ENCODE data around the gene GPR179.
A peak's percentile ranks its signal among the peaks of the same experiment; 100 is the strongest.

GPR179 gene

GRCh38 chr17:38343608-38344419 lies at the start of gene GPR179:
Gene GPR179, minus strand, starts transcription at chr17:38343956. Its CDS starts 167 bp downstream, at chr17:38343789.
- no peaks in the 10 kb centered on the region for H3K9me3 Mint-ChIP-seq
- H3K4me3 Mint-ChIP-seq, result no peak within 1 kb of the TSS
- no peak for DNase-seq
- no peaks in the 10 kb centered on the region for H3K36me3 Mint-ChIP-seq (ENCODE audit: low read depth)
- TF ChIP-seq CTCF (IDR thresholded peaks at IDR 0.05), result no peak
- peaks cover 15% of the 10 kb centered on the region for H3K27me3 Mint-ChIP-seq (ENCODE audit: low read depth, poor library complexity)
- H3K4me1 Mint-ChIP-seq, result peaks cover 5% of the 10 kb centered on the region
- H3K27ac Mint-ChIP-seq, result no peak within 1 kb of the TSS

GRCh38 chr17:38379448-38379847 lies 35.7 kb upstream of the GPR179 start:
- Mint-ChIP-seq H3K27me3 (ENCODE audit: low read depth, poor library complexity) (no peaks in the 10 kb centered on the region), H3K27ac (no peak overlapping the region), H3K4me3 (no peak overlapping the region), H3K9me3 (no peaks in the 10 kb centered on the region), H3K36me3 (ENCODE audit: low read depth) (peaks cover 47% of the 10 kb centered on the region), H3K4me1 (no peaks in the 10 kb centered on the region)
- no peak for DNase-seq
- no peak for TF ChIP-seq CTCF (IDR thresholded peaks at IDR 0.05)

GRCh38 chr17:38369124-38369886 lies 25.5 kb upstream of the GPR179 start:
- Mint-ChIP-seq H3K27ac (peak overlapping the region; percentile 59), H3K4me3 (no peak overlapping the region), H3K9me3 (no peaks in the 10 kb centered on the region), H3K27me3 (ENCODE audit: low read depth, poor library complexity) (no peaks in the 10 kb centered on the region), H3K36me3 (ENCODE audit: low read depth) (peaks cover 55% of the 10 kb centered on the region), H3K4me1 (no peaks in the 10 kb centered on the region)
- TF ChIP-seq CTCF (IDR thresholded peaks at IDR 0.05), result no peak
- no peak for DNase-seq

GRCh38 chr17:38364741-38365140 lies 21.0 kb upstream of the GPR179 start:
- TF ChIP-seq CTCF (IDR thresholded peaks at IDR 0.05), result no peak
- Mint-ChIP-seq H3K4me1 (peaks cover 7% of the 10 kb centered on the region), H3K27ac (no peak overlapping the region)

GRCh38 chr17:38363016-38363415 lies 19.3 kb upstream of the GPR179 start:
- no peak overlapping the region for H3K27ac Mint-ChIP-seq
- H3K36me3 Mint-ChIP-seq (ENCODE audit: low read depth), result peaks cover 19% of the 10 kb centered on the region
- no peak for DNase-seq
- no peaks in the 10 kb centered on the region for H3K9me3 Mint-ChIP-seq
- TF ChIP-seq CTCF (IDR thresholded peaks at IDR 0.05), result no peak
- H3K27me3 Mint-ChIP-seq (ENCODE audit: low read depth, poor library complexity), result no peaks in the 10 kb centered on the region
- peaks cover 23% of the 10 kb centered on the region for H3K4me1 Mint-ChIP-seq
- H3K4me3 Mint-ChIP-seq, result no peak overlapping the region

More at GRCh38 chr17:38364741-38365140, 21.0 kb upstream of the GPR179 start:
- no peak for DNase-seq
- Mint-ChIP-seq H3K9me3 (no peaks in the 10 kb centered on the region), H3K4me3 (no peak overlapping the region), H3K27me3 (ENCODE audit: low read depth, poor library complexity) (no peaks in the 10 kb centered on the region), H3K36me3 (ENCODE audit: low read depth) (peaks cover 31% of the 10 kb centered on the region)
